Immature natural killer cell (primary cell): ENCODE results near the gene ZNF853. TPM values are rescaled to one million over a fixed set of nuclear protein-coding genes. Genes with fewer than 3 reads are reported as not detected.
A peak's percentile ranks its signal among the peaks of the same experiment; 100 is the strongest.

ENCODE experiments used
- DNase-seq, 3 donors: peaks; one replicate each; pipeline ENCODE4 v3.0.0; 2022; ENCODE audit warnings: mixed read lengths in 1 of 3
- H3K27ac Mint-ChIP-seq, 6 donors: one replicate each; pipeline ENCODE4 v1.8.0; 2020; ENCODE audit warnings: mixed read lengths in 6 of 6, mild to moderate bottlenecking in 5 of 6, inconsistent platforms in 4 of 6, moderate library complexity in 3 of 6
- H3K27me3 Mint-ChIP-seq, 3 donors: one replicate each; pipeline ENCODE4 v1.8.0; 2020 to 2021; ENCODE audit warnings: low read depth in 3 of 3, mild to moderate bottlenecking in 3 of 3, mixed read lengths in 3 of 3, moderate library complexity in 3 of 3, inconsistent platforms in 1 of 3
- H3K36me3 Mint-ChIP-seq, 3 donors: one replicate each; pipeline ENCODE4 v1.8.0; 2020; ENCODE audit warnings: mixed read lengths in 3 of 3, inconsistent platforms in 2 of 3, mild to moderate bottlenecking in 2 of 3
- H3K4me1 Mint-ChIP-seq, 2 donors: one replicate each; pipeline ENCODE4 v1.8.0; 2020; ENCODE audit warnings: inconsistent platforms in 2 of 2, mild to moderate bottlenecking in 2 of 2, mixed read lengths in 2 of 2, moderate library complexity in 1 of 2
- H3K4me3 Mint-ChIP-seq, 5 donors: one replicate each; pipeline ENCODE4 v1.8.0; 2020; ENCODE audit warnings: mild to moderate bottlenecking in 5 of 5, mixed read lengths in 5 of 5, inconsistent platforms in 3 of 5, moderate library complexity in 3 of 5
- H3K9me3 Mint-ChIP-seq, 6 donors: one replicate each; pipeline ENCODE4 v1.8.0; 2020; ENCODE audit warnings: mild to moderate bottlenecking in 6 of 6, mixed read lengths in 6 of 6, inconsistent platforms in 4 of 6, moderate library complexity in 3 of 6
- polyA plus RNA-seq, 3 donors: library from polyadenylated mRNA; unstranded; fragments of 300-500 nt; fragmentation: Illumina TruSeq; gene quantifications; one replicate each; pipeline ENCODE4 v1.2.3, GENCODE V29; 2021

ZNF853 gene
- polyA plus RNA-seq, 3 donors from 2014 or later: 0.83 to 5.5 (median 3.4) TPM

- Mint-ChIP-seq H3K27me3 (peaks cover 0 to 5% (median 3%) of the 10 kb centered on the region in 3 donors), H3K9me3 (no peaks in the 10 kb centered on the region), H3K36me3 (peaks cover 0 to 4% (median 0%) of the 10 kb centered on the region in 3 donors), H3K4me3 (peak overlapping the region; percentile 17 to 82 (median 47)), H3K27ac (no peak overlapping the region), H3K4me1 (peaks cover 12 to 13% of the 10 kb centered on the region in 2 donors)
- no peak for DNase-seq
These were observed 1.7 kb upstream of the ZNF853 start for GRCh38 chr7:6613706-6614105.

GRCh38 chr7:6615723-6616555 lies 529 bp downstream of the ZNF853 start:
- Mint-ChIP-seq H3K27ac (peak overlapping the region in 1 of 6 donors; percentile 62), H3K4me3 (peak overlapping the region; percentile 57 to 76 (median 61)), H3K9me3 (no peaks in the 10 kb centered on the region), H3K27me3 (peaks cover 0 to 5% (median 3%) of the 10 kb centered on the region in 3 donors), H3K4me1 (peaks cover 21 to 25% of the 10 kb centered on the region in 2 donors), H3K36me3 (peaks cover 0 to 4% (median 4%) of the 10 kb centered on the region in 3 donors)
- DNase-seq: peak in 2 of 3 donors; percentile 13 to 14

GRCh38 chr7:6616854-6617643 lies 1.6 kb downstream of the ZNF853 start:
- Mint-ChIP-seq H3K4me3 (peak overlapping the region; percentile 66 to 82 (median 78)), H3K4me1 (peaks cover 30 to 33% of the 10 kb centered on the region in 2 donors), H3K27me3 (peaks cover 0 to 5% (median 1%) of the 10 kb centered on the region in 3 donors), H3K36me3 (peaks cover 6 to 13% (median 10%) of the 10 kb centered on the region in 3 donors), H3K27ac (peak overlapping the region in 5 of 6 donors; percentile 7 to 79 (median 34)), H3K9me3 (no peaks in the 10 kb centered on the region)
- no peak for DNase-seq

GRCh38 chr7:6618621-6619020 lies 3.2 kb downstream of the ZNF853 start:
- Mint-ChIP-seq H3K27me3 (peaks cover 0 to 5% (median 1%) of the 10 kb centered on the region in 3 donors), H3K27ac (peak overlapping the region in 2 of 6 donors; percentile 13 to 62), H3K4me3 (no peak overlapping the region), H3K36me3 (peaks cover 6 to 13% (median 10%) of the 10 kb centered on the region in 3 donors), H3K9me3 (no peaks in the 10 kb centered on the region), H3K4me1 (peaks cover 35 to 41% of the 10 kb centered on the region in 2 donors)
- DNase-seq: no peak

GRCh38 chr7:6619961-6620360 lies 4.6 kb downstream of the ZNF853 start:
- Mint-ChIP-seq H3K27me3 (peaks cover 0 to 3% (median 2%) of the 10 kb centered on the region in 3 donors), H3K4me3 (peak overlapping the region in 3 of 5 donors; percentile 27 to 81 (median 39)), H3K9me3 (no peaks in the 10 kb centered on the region), H3K36me3 (peaks cover 6 to 17% (median 16%) of the 10 kb centered on the region in 3 donors), H3K27ac (peak overlapping the region in 5 of 6 donors; percentile 34 to 86 (median 69)), H3K4me1 (peaks cover 42 to 44% of the 10 kb centered on the region in 2 donors)
- no peak for DNase-seq

GRCh38 chr7:6621195-6622133 lies 6.1 kb downstream of the ZNF853 start:
- no peaks in the 10 kb centered on the region for H3K9me3 Mint-ChIP-seq
- H3K4me1 Mint-ChIP-seq: peaks cover 42 to 44% of the 10 kb centered on the region in 2 donors
- H3K27me3 Mint-ChIP-seq: peaks cover 0 to 3% (median 2%) of the 10 kb centered on the region in 3 donors
- peak overlapping the region; percentile 7 to 81 (median 38) for H3K4me3 Mint-ChIP-seq
- no peak for DNase-seq
- H3K27ac Mint-ChIP-seq: peak overlapping the region in 4 of 6 donors; percentile 14 to 82 (median 59)
- peaks cover 6 to 17% (median 16%) of the 10 kb centered on the region in 3 donors for H3K36me3 Mint-ChIP-seq

- DNase-seq: no peak
- H3K4me1 Mint-ChIP-seq: peaks cover 44% of the 10 kb centered on the region in 2 donors
- H3K9me3 Mint-ChIP-seq: no peaks in the 10 kb centered on the region
- peaks cover 0 to 3% (median 2%) of the 10 kb centered on the region in 3 donors for H3K27me3 Mint-ChIP-seq
- H3K4me3 Mint-ChIP-seq: no peak overlapping the region
- no peak overlapping the region for H3K27ac Mint-ChIP-seq
- peaks cover 6 to 17% (median 16%) of the 10 kb centered on the region in 3 donors for H3K36me3 Mint-ChIP-seq
These were observed 6.8 kb downstream of the ZNF853 start for GRCh38 chr7:6622134-6622710.

- Mint-ChIP-seq H3K36me3 (peaks cover 6 to 17% (median 12%) of the 10 kb centered on the region in 3 donors), H3K4me3 (peak overlapping the region; percentile 70 to 84 (median 79)), H3K9me3 (no peaks in the 10 kb centered on the region), H3K27me3 (peaks cover 1 to 3% (median 2%) of the 10 kb centered on the region in 3 donors), H3K27ac (peak overlapping the region; percentile 71 to 93 (median 87)), H3K4me1 (peaks cover 38 to 40% of the 10 kb centered on the region in 2 donors)
- peak; percentile 51 to 62 (median 59) for DNase-seq
These were observed 8.3 kb downstream of the ZNF853 start for GRCh38 chr7:6623589-6624245.

GRCh38 chr7:6624246-6624611 lies 8.8 kb downstream of the ZNF853 start:
- no peaks in the 10 kb centered on the region for H3K9me3 Mint-ChIP-seq
- peak overlapping the region; percentile 70 to 84 (median 79) for H3K4me3 Mint-ChIP-seq
- peaks cover 38 to 40% of the 10 kb centered on the region in 2 donors for H3K4me1 Mint-ChIP-seq
- H3K36me3 Mint-ChIP-seq: peaks cover 6 to 17% (median 12%) of the 10 kb centered on the region in 3 donors
- peak overlapping the region; percentile 71 to 93 (median 87) for H3K27ac Mint-ChIP-seq
- no peak for DNase-seq
- peaks cover 1 to 3% (median 2%) of the 10 kb centered on the region in 3 donors for H3K27me3 Mint-ChIP-seq

GRCh38 chr7:6628045-6628444 lies 12.6 kb downstream of the ZNF853 start:
- Mint-ChIP-seq H3K27me3 (peaks cover 2 to 3% (median 3%) of the 10 kb centered on the region in 3 donors), H3K9me3 (no peaks in the 10 kb centered on the region), H3K4me1 (peaks cover 16 to 22% of the 10 kb centered on the region in 2 donors), H3K4me3 (no peak overlapping the region), H3K27ac (no peak overlapping the region), H3K36me3 (peaks cover 0 to 6% (median 5%) of the 10 kb centered on the region in 3 donors)
- DNase-seq: no peak

- H3K36me3 Mint-ChIP-seq: no peaks in the 10 kb centered on the region
- no peak overlapping the region for H3K4me3 Mint-ChIP-seq
- no peaks in the 10 kb centered on the region for H3K9me3 Mint-ChIP-seq
- no peak for DNase-seq
- H3K27ac Mint-ChIP-seq: peak overlapping the region in 1 of 6 donors; percentile 40
- peaks cover 0 to 6% (median 5%) of the 10 kb centered on the region in 3 donors for H3K27me3 Mint-ChIP-seq
- peaks cover 3 to 11% of the 10 kb centered on the region in 2 donors for H3K4me1 Mint-ChIP-seq
These were observed 14.8 kb downstream of the ZNF853 start for GRCh38 chr7:6630007-6630849.
